SW 1271 (cell line): ENCODE data around the gene CFAP99.

Experiments used
- DNase-seq, 2 experiments: peaks; one replicate each; lab custom pipeline; 2025; lab: John Stamatoyannopoulos, UW

The CFAP99 gene

DNA sequence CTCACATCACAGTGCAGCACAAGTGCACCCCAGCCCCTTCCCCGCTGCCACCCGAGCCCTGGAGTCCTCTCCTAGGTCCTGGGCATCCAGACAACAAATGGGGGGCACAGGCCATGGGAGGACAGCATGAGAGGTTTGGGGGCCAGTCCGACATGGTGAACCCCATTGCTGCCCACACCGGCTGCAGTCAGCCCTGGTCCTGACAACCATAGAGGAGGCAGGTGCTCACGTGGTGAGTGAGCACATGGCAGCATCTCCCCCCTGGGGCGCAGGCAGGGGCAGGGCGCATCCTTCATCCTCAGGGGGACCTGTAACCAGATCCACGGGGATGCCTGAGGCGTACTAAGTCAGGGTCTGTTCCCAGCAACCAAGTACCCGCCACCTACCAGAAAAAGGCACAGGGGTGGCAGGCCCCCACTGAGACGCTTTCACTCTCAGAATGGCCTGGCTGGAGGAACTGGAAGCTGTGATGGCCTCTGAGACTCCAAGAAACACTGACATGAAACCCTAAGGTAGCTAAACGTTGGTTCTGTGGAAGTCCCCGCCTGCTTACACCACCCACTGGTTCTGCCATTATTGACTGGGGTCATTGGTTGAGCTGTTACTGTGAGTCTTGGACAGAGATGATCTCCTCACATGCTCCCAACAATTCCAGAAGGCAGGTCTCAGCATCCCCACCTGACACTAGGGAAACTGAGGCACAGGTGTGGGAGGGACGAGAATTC, 6.8 kb upstream of the CFAP99 start:
- DNase-seq = no peak

- peak in 1 of 2 experiments; percentile 73 for DNase-seq
Observed at GRCh38 chr4:2412534-2412884, 6.2 kb upstream of the CFAP99 start.

DNA sequence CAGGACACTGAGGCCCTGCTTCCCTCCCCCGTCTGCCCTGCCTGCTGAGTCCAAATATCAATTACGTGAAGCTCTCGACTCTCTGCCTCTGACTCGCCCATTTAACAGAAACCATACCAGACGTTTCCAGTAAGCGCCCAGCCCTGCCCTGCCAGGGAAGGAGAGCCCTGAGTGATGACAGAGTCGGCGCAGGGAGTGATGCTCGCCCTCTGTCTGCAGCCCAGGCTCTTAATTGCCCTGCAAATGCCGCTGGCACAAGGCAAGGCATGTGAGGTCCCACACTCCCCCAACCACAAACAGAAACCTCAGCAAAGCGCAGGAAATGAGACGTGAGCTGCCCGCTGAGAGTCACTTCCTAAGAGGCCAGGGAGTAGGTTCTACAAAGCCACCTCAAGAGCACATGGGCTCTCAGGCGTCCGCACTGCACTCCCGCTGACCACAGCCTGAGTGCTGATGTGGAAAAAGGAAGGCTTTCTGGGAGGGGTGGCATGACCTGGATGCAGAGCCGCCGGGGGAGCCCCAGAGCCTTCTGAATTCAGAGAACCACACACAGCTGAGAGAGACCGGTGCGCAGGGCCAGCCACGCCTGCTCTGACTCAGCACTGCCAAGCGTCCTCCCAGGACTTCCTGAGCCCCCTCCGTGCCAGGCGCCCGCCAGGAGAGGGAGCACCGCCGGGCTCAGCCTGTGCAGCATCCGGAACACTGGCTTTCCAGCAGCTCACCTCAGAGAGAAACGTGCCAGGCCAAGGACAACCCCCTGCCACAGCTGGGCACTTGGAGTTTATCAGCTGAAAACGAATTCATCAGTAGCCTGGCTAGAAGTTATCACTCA, 5.7 kb upstream of the CFAP99 start:
- peak; percentile 97 to 99 for DNase-seq

GRCh38 chr4:2413821-2414610, 4.7 kb upstream of the CFAP99 start:
- peak in 1 of 2 experiments; percentile 42 for DNase-seq

GRCh38 chr4:2415213-2415612, 3.5 kb upstream of the CFAP99 start:
- no peak for DNase-seq

- DNase-seq = no peak
Observed at GRCh38 chr4:2415881-2416563, 2.7 kb upstream of the CFAP99 start.

GRCh38 chr4:2416564-2417225, 2.1 kb upstream of the CFAP99 start:
- DNase-seq = no peak

DNA sequence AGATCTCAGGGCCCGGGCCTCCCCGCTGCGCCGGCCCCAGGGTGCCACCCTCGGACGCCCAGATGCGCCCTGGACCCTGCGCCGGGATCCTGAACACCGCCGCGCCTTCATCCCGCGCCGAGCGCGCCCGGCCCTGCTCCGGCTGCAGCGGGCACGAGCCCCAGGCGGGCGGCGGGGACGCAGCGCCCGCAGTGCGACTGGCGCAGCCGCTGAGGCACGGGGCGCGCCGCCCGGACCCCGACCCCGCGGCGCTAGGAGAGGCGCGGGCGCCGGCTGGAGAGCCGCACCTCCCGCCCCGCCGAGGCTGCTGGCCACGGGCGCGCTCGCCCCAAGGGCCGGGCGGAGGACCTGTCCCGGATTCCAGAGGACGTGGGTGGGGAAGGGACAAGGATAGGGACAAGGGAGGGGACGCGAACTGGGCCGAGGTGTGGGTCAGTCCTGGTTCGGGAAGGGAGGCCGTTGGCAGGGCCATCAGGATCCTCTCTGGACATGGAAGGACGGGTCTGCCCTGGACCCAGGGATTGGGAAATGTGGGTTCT, 1.5 kb upstream of the CFAP99 start:
- no peak for DNase-seq

DNA sequence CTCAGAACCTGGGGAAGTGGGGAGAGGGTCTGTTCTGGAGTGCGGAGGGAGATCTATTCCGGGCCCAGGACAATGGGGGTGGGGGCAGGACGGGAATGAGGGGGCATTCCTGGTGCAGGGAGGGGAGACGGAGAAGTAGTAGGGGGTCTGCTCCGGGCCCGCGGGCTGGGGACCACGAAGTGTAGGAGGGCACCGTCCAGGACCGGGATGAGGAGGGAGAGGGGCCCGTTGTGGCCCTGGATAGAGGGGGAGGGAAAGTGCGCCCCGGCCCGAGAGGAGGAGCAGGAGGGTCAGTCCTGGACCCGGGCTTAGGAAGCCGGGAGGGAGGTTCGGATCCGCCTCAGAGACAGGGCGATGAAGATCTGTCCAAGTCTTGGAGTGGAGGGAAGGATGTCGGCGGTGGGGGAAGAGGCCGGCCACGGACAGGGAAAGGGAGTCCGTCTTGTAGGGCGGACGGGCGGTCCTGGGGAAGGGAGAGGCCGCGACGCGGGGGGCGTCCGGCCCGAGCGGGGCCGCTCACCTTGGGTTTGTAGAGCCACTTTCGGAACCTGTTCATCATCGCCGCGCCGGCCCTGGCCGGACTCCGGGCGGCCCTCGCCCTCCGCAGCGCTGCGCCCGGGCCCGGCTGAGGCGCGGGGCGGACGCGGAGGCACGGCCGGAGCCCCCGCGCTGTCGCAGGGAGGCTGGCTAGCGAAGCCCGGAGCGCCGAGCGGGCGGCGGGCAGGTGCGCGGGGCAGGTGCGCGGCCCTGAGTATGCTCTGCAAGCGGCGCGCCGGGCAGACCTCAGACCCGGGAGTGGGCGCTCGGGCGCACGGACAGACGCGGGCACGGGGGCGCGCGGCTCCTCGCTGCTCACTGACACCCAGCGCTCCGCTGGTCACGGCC, 748 bp upstream of the CFAP99 start, which contains the start of gene ZFYVE28:
Gene ZFYVE28, minus strand, starts transcription at position 881 of the 885 bp plus-strand sequence. Its CDS starts 322 bp downstream, at position 559.
- DNase-seq = peak in 1 of 2 experiments; percentile 14

DNA sequence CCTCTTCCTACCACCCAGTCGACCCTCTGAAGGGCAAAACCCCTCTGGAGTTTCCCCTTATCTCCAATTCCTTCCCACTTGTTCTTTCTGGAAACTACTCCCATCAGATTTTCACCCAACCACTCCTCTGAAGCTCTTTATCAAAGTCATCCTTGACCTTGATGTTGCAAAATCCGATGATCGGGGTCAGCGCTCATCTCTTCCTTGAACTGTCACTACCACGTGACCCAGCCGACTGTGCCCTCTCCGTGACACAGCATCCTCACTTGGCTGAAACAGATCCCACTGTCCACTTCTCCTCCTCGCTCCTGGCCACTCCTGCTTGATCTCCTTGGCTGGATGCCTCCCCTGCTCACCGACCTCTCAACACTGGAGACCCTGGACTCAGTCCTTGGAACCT, 1.1 kb downstream of the CFAP99 start:
- no peak for DNase-seq

DNA sequence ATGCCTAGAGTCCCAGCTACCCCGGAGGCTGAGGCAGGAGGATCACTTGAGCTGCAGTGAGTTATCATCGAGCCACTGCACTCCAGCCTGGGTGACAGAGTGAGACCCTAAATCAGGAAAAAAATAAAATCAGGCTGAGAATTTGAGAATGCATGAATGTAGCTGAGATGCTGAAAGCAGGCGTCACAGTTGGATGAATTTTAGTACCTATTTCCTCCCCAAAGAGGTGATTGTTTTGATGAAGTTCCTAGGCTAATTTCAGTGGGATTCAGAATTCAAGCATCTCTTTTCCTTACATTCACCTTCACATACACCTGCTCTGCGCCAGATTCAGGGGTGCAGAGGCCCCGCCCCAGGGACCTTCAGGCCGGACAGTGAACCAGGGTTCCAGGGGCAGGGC, 3.2 kb downstream of the CFAP99 start:
- no peak for DNase-seq

DNA sequence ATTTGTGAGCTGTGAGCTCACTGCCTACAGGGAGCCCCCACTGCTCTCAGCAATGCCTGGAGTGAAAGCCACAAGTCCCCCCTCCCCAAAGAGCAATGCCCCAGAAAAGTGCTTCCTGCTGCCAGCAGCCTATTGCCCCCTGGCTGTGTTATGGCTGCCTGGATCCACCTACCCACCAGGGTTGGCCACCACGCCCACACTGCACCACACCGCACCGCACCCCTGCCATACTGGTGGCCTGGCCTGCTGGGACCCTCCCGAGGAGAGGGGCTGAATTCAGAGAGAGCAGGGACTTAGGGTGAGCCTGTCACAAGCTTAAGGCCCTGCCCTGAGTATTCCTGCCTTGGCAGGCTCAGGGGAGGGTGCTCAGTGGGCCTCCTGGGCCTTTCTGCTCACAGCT, 4.3 kb downstream of the CFAP99 start:
- no peak for DNase-seq

GRCh38 chr4:2423695-2424094, 4.9 kb downstream of the CFAP99 start:
- DNase-seq = no peak

GRCh38 chr4:2424581-2424980, 5.8 kb downstream of the CFAP99 start:
- no peak for DNase-seq

DNA sequence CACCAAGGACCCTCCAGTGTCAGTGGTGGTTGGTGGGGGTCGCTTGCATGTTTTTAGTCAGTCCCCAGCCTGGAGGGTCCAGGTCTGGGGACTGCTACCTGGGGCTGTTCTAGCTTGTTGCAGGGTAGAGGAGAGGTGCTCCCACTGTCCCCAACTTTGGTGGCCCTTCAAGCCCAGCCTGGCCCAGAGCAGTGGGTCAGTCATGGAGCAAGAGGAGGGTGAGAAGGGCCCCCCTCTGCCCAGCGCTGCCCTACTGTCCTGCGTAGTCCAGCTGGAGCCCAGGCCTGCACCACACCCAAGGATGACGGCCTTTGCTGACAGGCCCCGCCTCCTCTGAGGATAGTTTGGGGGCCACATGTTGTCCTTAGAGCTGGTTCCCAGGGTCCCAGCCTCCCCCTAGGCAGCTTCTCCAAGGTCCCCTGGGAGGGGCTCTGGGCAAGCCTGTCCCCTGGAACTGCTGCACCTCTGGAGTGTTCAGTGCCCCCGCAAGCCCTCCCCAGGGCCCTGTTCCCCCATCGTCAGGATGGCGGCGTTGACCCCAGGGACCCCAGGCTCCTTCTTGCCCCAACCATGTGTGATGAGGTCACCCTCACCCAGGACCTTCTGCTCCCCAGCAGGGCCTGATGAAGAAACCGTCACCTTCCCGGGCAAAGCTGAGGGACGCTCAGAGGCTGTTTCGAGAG, 6.8 kb downstream of the CFAP99 start:
- DNase-seq = no peak

DNA sequence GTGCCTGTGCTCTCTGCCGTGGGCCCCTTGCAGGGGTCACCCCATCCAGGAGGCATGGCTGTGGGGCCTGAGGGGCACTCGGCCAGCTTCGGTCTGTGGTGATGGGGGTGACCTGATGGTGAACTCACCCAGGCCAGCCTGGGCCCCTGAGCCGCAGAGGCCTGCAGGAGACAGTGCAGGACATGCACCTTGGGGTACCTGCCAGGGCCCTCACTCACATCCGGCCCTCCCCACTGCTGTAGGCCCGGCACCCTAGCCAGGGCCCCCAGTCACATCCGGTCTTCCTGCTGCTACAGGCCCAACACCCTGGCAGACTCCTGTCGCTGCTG, 7.3 kb downstream of the CFAP99 start:
- no peak for DNase-seq

DNA sequence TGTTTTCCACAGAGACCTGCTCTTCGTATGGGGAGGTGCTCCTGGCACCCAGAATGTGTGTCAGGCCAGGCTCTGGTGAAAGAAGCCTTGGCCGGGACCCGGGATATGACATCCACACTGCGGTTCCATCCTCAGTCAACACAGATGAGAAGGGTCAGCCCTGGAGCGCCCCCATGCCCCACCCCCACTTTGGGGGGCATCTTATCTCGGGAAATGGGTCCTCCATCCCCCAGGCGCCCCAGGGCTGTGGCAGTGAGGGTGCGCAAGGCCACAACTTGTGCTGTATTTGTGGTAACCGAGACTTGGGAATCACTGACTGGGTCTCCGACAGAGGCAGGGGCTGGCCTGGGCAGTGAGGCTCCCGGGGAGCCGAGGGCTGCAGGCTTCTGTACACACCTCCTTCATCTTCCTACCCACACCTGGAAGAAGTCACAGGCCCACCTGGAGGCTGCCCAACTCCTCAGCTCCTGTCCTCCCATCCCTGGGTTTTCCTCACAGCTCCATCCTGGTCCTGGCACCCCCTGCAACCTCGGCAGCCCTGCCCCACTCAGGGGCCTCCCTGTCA, 8.0 kb downstream of the CFAP99 start:
- no peak for DNase-seq

DNA sequence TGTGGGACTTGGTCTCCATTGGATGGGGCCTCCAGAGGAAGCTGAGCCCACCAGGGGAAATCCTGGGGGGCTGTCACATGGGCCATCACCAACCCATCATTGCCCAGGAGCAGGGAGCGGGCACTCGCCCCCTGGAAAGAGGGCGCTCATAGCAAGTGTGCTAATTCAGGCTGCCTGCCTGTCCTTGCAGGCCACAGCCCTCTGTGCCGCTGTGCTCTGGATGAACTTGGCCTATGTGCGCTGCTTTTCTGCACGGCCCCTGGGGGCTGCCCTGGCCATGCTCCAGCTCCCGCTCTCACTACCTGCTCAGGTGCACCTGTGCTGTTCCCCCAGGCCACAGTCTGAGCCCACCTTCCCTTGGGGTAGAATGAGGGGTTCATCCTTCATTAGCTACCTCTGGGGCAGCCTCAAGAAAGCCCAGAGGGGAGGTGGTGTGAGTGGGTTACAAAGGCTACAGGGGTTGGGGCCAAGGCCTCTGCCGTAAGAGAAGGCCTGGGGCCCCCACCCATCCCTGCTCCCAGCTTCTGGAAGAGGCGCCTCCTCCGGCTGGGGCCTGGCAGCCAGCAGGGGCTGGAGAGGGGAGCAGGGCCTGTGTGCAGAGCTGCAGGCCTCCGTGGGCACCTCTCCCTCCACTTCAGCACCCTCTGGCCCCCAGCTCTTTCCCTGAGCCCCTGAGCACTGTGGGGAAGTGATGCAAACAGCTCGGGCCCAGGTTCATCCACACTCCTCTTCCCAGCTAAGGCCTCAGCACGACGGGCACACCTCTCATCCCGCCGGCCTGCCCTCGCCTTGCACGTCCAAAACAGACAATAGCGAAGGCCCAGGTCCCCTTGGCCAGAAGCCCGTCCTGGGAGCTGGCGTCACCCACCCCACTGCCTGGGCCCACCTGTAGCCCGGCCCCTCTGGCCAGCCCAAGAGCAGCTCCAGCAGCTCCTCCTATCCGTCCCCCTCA, 8.9 kb downstream of the CFAP99 start:
- no peak for DNase-seq
